Measurements from ENCODE around the gene MAN2B2. TPM values are rescaled to one million over a fixed set of nuclear protein-coding genes. Genes with fewer than 3 reads are reported as not detected.

The MAN2B2 gene
- total and polyA plus RNA-seq, 9 donors: 19.1 to 49.2 (median 40.0) TPM

DNA sequence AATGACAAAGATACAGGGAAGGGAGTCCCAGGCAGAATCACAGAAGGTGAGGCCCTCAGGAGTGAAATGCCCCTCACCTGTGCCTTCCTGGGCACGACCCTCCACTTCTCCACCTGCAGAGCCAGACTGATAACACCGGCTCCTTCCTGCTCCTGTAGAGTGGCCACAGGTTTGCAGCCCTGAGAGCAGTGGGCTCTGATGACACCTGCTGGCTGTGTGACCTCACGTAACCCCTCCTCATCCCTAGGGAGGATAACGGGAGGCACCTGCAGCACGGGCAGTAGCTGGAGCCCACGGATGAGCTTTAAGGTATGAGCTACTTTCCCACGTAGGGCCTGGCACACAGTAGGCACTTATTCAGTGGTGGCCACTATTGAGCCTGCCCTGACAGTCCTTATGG, 25.5 kb upstream of the MAN2B2 start:
- DNase-seq: no peak
- TF ChIP-seq, protein P1, sequence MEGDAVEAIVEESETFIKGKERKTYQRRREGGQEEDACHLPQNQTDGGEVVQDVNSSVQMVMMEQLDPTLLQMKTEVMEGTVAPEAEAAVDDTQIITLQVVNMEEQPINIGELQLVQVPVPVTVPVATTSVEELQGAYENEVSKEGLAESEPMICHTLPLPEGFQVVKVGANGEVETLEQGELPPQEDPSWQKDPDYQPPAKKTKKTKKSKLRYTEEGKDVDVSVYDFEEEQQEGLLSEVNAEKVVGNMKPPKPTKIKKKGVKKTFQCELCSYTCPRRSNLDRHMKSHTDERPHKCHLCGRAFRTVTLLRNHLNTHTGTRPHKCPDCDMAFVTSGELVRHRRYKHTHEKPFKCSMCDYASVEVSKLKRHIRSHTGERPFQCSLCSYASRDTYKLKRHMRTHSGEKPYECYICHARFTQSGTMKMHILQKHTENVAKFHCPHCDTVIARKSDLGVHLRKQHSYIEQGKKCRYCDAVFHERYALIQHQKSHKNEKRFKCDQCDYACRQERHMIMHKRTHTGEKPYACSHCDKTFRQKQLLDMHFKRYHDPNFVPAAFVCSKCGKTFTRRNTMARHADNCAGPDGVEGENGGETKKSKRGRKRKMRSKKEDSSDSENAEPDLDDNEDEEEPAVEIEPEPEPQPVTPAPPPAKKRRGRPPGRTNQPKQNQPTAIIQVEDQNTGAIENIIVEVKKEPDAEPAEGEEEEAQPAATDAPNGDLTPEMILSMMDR (IDR thresholded peaks at IDR 0.05): no peak
- no peak for TF ChIP-seq EP300 (IDR thresholded peaks at IDR 0.05)
- TF ChIP-seq POLR2A (IDR thresholded peaks at IDR 0.05): no peak
- Histone ChIP-seq H3K4me3 (no peak overlapping the region), H3K27me3 (no peaks in the 10 kb centered on the region), H3K27ac (no peak overlapping the region), H3K36me3 (no peaks in the 10 kb centered on the region), H3K9me3 (no peaks in the 10 kb centered on the region), H3K4me1 (ENCODE audit: insufficient read depth) (no peaks in the 10 kb centered on the region)
- intact Hi-C loops (cut with DNase I): loop anchor here (5.0 to 10.0 kb wide), 4 partner anchors 215 to 302 kb away; no protein-coding TSS in a partner anchor
- 23 to 30% (median 25%) methylated on average over 7 of the region's 7 CpGs for WGBS, 3 donors

DNA sequence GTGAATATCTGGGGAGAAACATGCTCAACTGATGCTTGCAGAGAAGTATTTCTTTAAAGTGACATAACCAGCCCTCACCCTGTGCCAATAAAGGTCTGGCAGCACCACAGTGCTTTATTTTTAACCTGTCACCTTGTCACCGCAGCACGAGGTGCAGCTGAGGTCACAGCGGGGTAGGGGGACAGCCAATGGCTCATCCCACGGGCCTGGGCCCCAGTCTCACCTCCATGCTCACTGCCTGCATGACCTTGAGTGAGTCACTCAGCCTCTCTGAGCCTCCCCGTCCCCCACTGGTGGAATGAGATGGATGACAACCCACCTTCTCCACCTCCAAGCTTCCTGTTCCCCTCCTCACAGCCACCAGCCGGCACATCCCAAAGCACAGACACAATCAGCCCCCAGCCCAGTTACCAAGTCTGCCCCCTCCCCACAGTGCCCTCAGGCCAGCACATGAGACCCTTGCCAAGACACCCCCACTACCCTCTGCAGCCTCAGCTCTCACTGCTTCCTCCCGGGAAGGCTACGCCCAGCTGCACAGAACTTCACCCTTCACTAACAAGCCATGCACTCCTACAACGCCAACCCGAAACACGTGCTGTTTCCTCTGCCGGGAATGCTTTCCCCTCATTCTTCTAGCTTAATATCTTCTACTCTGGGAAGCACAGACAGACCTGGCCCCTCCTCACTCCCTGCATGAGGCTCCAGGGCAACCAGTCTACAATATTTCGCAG, 24.9 kb upstream of the MAN2B2 start:
- H3K4me1 ChIP-seq (ENCODE audit: insufficient read depth): no peaks in the 10 kb centered on the region
- WGBS, 3 donors: 31 to 54% (median 31%) methylated on average over 13 of the region's 13 CpGs

DNA sequence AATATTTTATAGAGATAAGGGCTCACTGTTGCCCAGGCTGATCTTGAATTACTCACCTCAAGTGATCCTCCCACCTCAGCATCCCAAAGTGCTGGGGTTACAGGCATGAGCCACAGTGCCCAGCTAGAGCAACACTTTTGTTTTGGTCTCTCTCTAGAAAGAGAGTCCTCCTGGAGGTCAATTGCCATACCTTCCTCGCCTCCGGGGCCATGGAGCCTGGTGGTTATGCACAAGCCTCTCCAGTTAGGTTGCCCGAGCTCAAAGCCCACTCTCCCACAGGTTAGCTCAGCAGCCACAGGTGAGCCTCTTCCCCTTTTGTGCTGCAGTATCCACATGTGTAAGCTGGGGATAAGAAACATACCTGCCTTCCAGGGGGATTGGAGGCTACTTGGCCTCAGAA, 24.2 kb upstream of the MAN2B2 start:
- Histone ChIP-seq H3K27ac (no peak overlapping the region), H3K4me3 (no peak overlapping the region), H3K9me3 (no peaks in the 10 kb centered on the region), H3K36me3 (no peaks in the 10 kb centered on the region), H3K4me1 (ENCODE audit: insufficient read depth) (no peaks in the 10 kb centered on the region), H3K27me3 (no peaks in the 10 kb centered on the region)
- WGBS, 3 donors: 83 to 88% (median 85%) methylated on average over 3 of the region's 3 CpGs
- DNase-seq: no peak
- intact Hi-C loops (cut with DNase I): no loop called here
- TF ChIP-seq POLR2A (IDR thresholded peaks at IDR 0.05) (no peak), EP300 (IDR thresholded peaks at IDR 0.05) (no peak)
- TF ChIP-seq, protein P1 (IDR thresholded peaks at IDR 0.05): no peak

More for the DNA sequence above, 24.9 kb upstream of the MAN2B2 start:
- Histone ChIP-seq H3K9me3 (no peaks in the 10 kb centered on the region), H3K27me3 (no peaks in the 10 kb centered on the region), H3K27ac (no peak overlapping the region), H3K4me3 (no peak overlapping the region), H3K36me3 (no peaks in the 10 kb centered on the region)
- intact Hi-C loops (cut with DNase I): loop anchor here (5.0 to 10.0 kb wide), 4 partner anchors 215 to 303 kb away; no protein-coding TSS in a partner anchor
- no peak for DNase-seq
- TF ChIP-seq EP300 (IDR thresholded peaks at IDR 0.05) (no peak), POLR2A (IDR thresholded peaks at IDR 0.05) (no peak)
- TF ChIP-seq, protein P1 (IDR thresholded peaks at IDR 0.05): no peak

DNA sequence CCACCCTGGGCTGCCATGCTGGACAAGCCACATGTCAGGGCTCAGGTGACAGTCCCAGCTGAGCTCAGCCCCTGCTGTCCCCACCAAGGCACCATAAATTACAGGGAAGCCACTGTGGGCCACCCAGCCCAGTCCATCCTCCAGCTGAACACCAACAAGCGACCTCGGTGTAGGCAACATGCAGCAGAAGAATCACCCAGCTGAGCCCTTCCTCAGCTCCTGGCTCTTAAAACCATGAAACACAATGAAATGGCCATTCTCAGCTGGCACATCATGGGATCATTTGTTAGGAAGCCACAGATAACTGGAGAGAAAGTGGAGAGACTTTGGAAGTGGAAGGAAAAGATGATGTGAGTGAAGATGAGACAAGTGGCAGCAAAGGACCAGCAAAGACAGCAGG, 23.3 kb upstream of the MAN2B2 start:
- 90 to 100% (median 92%) methylated on average over 2 of the region's 2 CpGs for WGBS, 3 donors
- Histone ChIP-seq H3K27me3 (no peaks in the 10 kb centered on the region), H3K4me3 (no peak overlapping the region), H3K4me1 (ENCODE audit: insufficient read depth) (no peaks in the 10 kb centered on the region), H3K27ac (no peak overlapping the region), H3K9me3 (no peaks in the 10 kb centered on the region), H3K36me3 (no peaks in the 10 kb centered on the region)
- intact Hi-C loops (cut with DNase I): no loop called here
- no peak for DNase-seq
- TF ChIP-seq EP300 (IDR thresholded peaks at IDR 0.05) (no peak), POLR2A (IDR thresholded peaks at IDR 0.05) (no peak)
- TF ChIP-seq, protein P1 (IDR thresholded peaks at IDR 0.05): no peak
